Endothelial cell (in vitro differentiated cells): ENCODE measurements around the gene SLC9A6. TPM values are rescaled to one million over a fixed set of nuclear protein-coding genes. Genes with fewer than 3 reads are reported as not detected.

ENCODE experiments used
- DNase-seq: peaks from one replicate; pipeline ENCODE4 v3.0.0; 2021; ENCODE audit warnings: low spot score
- H3K27ac Mint-ChIP-seq: one replicate; pipeline ENCODE4 v1.8.0; 2021; ENCODE audit warnings: mixed read lengths, inconsistent platforms; ENCODE audit not compliant: unreplicated experiment
- H3K27me3 Mint-ChIP-seq: one replicate; pipeline ENCODE4 v1.8.0; 2021; ENCODE audit warnings: mild to moderate bottlenecking, moderate library complexity, mixed read lengths, inconsistent platforms; ENCODE audit not compliant: unreplicated experiment
- H3K36me3 Mint-ChIP-seq: one replicate; pipeline ENCODE4 v1.8.0; 2021; ENCODE audit warnings: mild to moderate bottlenecking, low read depth, mixed read lengths, inconsistent platforms; ENCODE audit not compliant: unreplicated experiment
- H3K4me1 Mint-ChIP-seq: one replicate; pipeline ENCODE4 v1.8.0; 2021; ENCODE audit warnings: mild to moderate bottlenecking, mixed read lengths, inconsistent platforms; ENCODE audit not compliant: unreplicated experiment
- H3K4me3 Mint-ChIP-seq: one replicate; pipeline ENCODE4 v1.8.0; 2021; ENCODE audit warnings: mild to moderate bottlenecking, mixed read lengths, inconsistent platforms; ENCODE audit not compliant: unreplicated experiment
- H3K9me3 Mint-ChIP-seq: one replicate; pipeline ENCODE4 v1.8.0; 2021; ENCODE audit warnings: mixed read lengths, inconsistent platforms; ENCODE audit not compliant: unreplicated experiment
- total RNA-seq: library from RNA; stranded (reverse); fragmentation: NEBNext Ultra II Directional; extraction: Animal tissue kit (Norgen Biotek cat#: 25700); gene quantifications from one replicate; pipeline ENCODE4 v1.2.1, GENCODE V29; 2021; ENCODE audit not compliant: unreplicated experiment
- TF ChIP-seq, protein P1 (sequence below): fragments of 200-600 bp; sonication (generic); IDR thresholded peaks from one replicate; pipeline ENCODE4 v1.5.0; 2021; ENCODE audit warnings: antibody characterized with exemption; ENCODE audit not compliant: unreplicated experiment

Gene SLC9A6
- total RNA-seq, 1 donor from 2014 or later: 12.2 TPM

DNA sequence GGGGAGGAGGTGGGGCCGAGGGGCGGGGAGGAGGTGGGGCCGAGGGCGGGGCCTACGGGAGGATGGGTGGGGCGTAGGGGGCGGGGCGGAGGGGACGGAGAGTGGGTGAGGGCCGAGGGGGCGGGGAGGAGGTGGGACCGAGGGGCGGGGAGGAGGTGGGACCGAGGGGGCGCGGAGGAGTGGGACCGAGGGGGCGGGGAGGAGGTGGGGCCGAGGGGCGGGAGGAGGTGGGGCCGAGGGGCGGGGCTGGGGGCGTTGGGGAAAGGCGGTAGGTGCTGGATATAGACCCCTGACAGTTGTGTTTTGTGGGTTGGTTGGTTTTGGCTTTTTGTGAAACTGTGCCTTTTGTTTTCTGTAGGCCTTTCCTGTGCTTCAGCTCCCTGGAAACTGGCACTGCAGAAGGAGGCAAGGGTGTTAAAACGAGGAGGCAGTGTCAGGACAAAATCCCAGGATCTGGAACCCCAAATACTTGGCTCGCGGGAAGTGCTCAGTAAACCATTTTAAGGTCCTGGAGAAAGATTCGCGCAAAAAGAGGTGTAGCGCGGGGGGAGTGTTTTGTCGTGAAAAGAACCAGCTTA lies 10.9 kb upstream of the SLC9A6 start:
- no peak for DNase-seq
- Mint-ChIP-seq H3K9me3 (no peaks in the 10 kb centered on the region), H3K27me3 (peaks cover 2% of the 10 kb centered on the region), H3K27ac (peak overlapping the region; percentile 72), H3K4me1 (peaks cover 16% of the 10 kb centered on the region), H3K4me3 (no peak overlapping the region), H3K36me3 (no peaks in the 10 kb centered on the region)
- TF ChIP-seq, protein P1, sequence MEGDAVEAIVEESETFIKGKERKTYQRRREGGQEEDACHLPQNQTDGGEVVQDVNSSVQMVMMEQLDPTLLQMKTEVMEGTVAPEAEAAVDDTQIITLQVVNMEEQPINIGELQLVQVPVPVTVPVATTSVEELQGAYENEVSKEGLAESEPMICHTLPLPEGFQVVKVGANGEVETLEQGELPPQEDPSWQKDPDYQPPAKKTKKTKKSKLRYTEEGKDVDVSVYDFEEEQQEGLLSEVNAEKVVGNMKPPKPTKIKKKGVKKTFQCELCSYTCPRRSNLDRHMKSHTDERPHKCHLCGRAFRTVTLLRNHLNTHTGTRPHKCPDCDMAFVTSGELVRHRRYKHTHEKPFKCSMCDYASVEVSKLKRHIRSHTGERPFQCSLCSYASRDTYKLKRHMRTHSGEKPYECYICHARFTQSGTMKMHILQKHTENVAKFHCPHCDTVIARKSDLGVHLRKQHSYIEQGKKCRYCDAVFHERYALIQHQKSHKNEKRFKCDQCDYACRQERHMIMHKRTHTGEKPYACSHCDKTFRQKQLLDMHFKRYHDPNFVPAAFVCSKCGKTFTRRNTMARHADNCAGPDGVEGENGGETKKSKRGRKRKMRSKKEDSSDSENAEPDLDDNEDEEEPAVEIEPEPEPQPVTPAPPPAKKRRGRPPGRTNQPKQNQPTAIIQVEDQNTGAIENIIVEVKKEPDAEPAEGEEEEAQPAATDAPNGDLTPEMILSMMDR: no peak

DNA sequence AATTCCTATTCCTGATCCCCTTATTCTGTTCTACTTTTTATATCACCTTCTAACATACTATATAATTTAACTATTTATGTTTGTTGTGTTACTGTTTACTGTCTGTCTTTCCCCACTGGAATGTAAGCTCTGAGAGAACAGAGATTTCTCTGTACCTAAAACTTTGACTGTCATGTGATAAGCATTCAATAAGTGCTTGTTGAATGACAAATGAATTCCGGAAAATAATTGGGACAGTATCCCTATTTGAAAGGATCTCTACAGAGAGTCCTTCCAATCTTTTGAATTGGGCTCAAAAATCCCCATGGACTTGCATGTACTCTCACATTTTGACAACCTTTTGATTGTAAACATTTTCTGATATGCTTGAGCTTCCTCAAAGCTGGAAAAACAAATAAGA lies 9.8 kb upstream of the SLC9A6 start:
- Mint-ChIP-seq H3K4me1 (peaks cover 16% of the 10 kb centered on the region), H3K27me3 (peaks cover 5% of the 10 kb centered on the region), H3K4me3 (peak overlapping the region; percentile 21), H3K27ac (no peak overlapping the region), H3K9me3 (no peaks in the 10 kb centered on the region), H3K36me3 (no peaks in the 10 kb centered on the region)
- no peak for DNase-seq
- TF ChIP-seq, protein P1: no peak

DNA sequence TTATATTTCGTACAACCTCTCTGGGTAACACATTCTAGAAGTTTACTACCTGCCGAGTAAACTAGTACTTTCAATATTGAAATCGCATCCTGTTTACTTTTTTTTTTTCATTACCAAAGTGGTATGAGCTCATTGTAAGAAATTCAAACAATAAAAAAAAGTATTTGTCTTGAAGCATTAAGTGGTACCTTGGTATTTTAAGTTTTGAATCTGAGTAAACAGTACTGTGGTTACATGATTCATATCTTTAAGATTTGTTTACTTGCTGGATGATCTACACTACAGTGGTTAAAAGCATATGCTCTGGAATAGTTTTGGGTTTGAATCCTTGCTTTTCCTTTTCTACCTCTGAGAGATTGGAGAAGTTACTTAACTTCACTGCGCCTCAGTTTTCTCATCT lies 7.6 kb upstream of the SLC9A6 start:
- Mint-ChIP-seq H3K36me3 (no peaks in the 10 kb centered on the region), H3K27ac (no peak overlapping the region), H3K4me1 (peaks cover 22% of the 10 kb centered on the region), H3K4me3 (no peak overlapping the region), H3K27me3 (peaks cover 6% of the 10 kb centered on the region), H3K9me3 (no peaks in the 10 kb centered on the region)
- TF ChIP-seq, protein P1: no peak
- DNase-seq: no peak

DNA sequence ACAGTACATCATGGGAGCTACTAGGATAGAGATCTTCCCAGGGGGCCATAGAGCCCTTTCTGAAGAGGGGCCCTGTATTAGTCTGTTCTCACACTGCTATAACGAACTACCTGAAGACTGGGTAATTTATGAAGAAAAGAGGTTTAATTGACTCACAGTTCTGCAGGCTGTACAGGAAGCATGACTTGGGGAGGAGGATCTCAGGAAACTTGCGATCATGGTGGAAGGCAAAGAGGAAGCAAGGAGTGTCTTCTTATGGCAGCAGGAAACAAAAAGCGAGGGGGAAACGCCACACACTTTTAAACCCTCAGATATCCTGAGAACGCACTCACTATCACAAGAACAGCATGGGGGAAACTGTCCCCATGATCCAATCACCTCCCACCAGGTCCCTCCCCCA lies 4.2 kb upstream of the SLC9A6 start:
- H3K27me3 Mint-ChIP-seq: peaks cover 5% of the 10 kb centered on the region

DNA sequence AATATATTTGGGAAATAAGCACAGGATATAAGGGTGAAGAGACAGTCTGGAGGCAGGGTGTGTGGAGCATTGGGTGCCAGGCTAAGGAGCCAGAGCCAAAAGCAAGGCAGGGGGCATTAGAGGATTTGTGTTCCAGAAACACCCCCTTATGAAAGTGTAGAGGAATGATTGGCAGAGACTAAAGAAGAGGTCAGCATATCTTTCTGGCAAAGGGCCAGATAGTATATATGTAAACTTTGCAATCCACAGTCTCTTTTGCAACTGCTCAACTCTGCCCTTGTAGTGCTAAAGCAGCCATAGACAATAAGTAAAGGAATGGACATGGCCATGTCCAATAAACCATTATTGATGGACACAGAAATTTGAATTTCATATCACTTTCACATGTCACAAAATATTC lies 3.6 kb upstream of the SLC9A6 start:
- TF ChIP-seq, protein P1: no peak
- Mint-ChIP-seq H3K9me3 (no peaks in the 10 kb centered on the region), H3K36me3 (no peaks in the 10 kb centered on the region), H3K4me3 (no peak overlapping the region), H3K4me1 (peaks cover 38% of the 10 kb centered on the region), H3K27me3 (peaks cover 5% of the 10 kb centered on the region), H3K27ac (peak overlapping the region; percentile 70)
- no peak for DNase-seq

More for the DNA sequence above, 4.2 kb upstream of the SLC9A6 start:
- no peak for DNase-seq
- Mint-ChIP-seq H3K4me1 (peaks cover 37% of the 10 kb centered on the region), H3K27ac (peak overlapping the region; percentile 70), H3K4me3 (no peak overlapping the region), H3K36me3 (no peaks in the 10 kb centered on the region), H3K9me3 (no peaks in the 10 kb centered on the region)
- TF ChIP-seq, protein P1: no peak
